ENCODE measurements around the gene POLR2J. TPM values are rescaled to one million over a fixed set of nuclear protein-coding genes. Genes with fewer than 3 reads are reported as not detected.

Gene POLR2J
- total RNA-seq, result 25.5 and 28.5 TPM in 2 replicates

GRCh38 chr7:102478314-102479208 lies at the start of gene POLR2J:
POLR2J (minus strand) TSS chr7:102478922; CDS start chr7:102478860, 62 bp downstream.

GRCh38 chr7:102517550-102518147 lies 38.9 kb upstream of the POLR2J start, which contains the start of gene RASA4B:
RASA4B (minus strand) TSS chr7:102517777; CDS start chr7:102517710, 67 bp downstream.

GRCh38 chr7:102464577-102465280 lies 14.0 kb downstream of the POLR2J start, which contains the start of the genes ALKBH4 and LRWD1:
ALKBH4 (minus strand) TSS chr7:102464863; CDS start chr7:102464836, 27 bp downstream.
LRWD1 (plus strand) TSS chr7:102464984; CDS start chr7:102465081, 97 bp downstream.

GRCh38 chr7:102433219-102434038 lies 45.3 kb downstream of the POLR2J start, which contains the start of gene ORAI2:
ORAI2 (plus strand) TSS chr7:102433575; CDS start chr7:102438957, 5,382 bp downstream.

Other genes with a start within 250 kb of the POLR2J start
- gene SH2B2, start 192.1 kb downstream of the POLR2J start, total RNA-seq, result 2.9 and 5.5 TPM in 2 replicates
- not detected in 2 replicates for gene SPDYE6, start 122.5 kb downstream of the POLR2J start, total RNA-seq
- gene PRKRIP1, start 82.6 kb downstream of the POLR2J start, total RNA-seq, result 15.3 and 17.7 TPM in 2 replicates
- gene ORAI2, start 45.3 kb downstream of the POLR2J start, total RNA-seq, result 15.7 and 20.1 TPM in 2 replicates
- 12.1 and 19.6 TPM in 2 replicates for gene ALKBH4, start 14.1 kb downstream of the POLR2J start, total RNA-seq
- 17.7 and 20.8 TPM in 2 replicates for gene LRWD1, start 13.9 kb downstream of the POLR2J start, total RNA-seq
- gene RASA4B, start 38.9 kb upstream of the POLR2J start, total RNA-seq, result 0.65 and 2.0 TPM in 2 replicates
- 12.2 and 20.2 TPM in 2 replicates for gene UPK3BL2, start 64.8 kb upstream of the POLR2J start, total RNA-seq
- not detected in 2 replicates for gene SPDYE2, start 72.3 kb upstream of the POLR2J start, total RNA-seq
- 27.9 and 60.4 TPM in 2 replicates for gene POLR2J3, start 93.7 kb upstream of the POLR2J start, total RNA-seq
- 1.4 and 13.7 TPM in 2 replicates for gene RASA4, start 137.8 kb upstream of the POLR2J start, total RNA-seq
- gene UPK3BL1, start 163.9 kb upstream of the POLR2J start, total RNA-seq, result 37.7 and 56.5 TPM in 2 replicates
- not detected in 2 replicates for gene SPDYE2B, start 171.4 kb upstream of the POLR2J start, total RNA-seq
- 2.8 and 6.7 TPM in 2 replicates for gene POLR2J2, start 192.7 kb upstream of the POLR2J start, total RNA-seq

Measured in placental epithelial cell (primary cell).